Activated CD8-positive, alpha-beta memory T cell treated with anti-CD3 and anti-CD28 coated beads, Interleukin-2, amount 10 ng/mL, durations not matched to agents 7 days and 5 days (primary cell): ENCODE measurements around the gene PGBD5. TPM values are rescaled to one million over a fixed set of nuclear protein-coding genes. Genes with fewer than 3 reads are reported as not detected.

Source experiments
- ATAC-seq: fragments of 150-1000 bp; cut with Tn5 transposase; one replicate; pipeline ENCODE4 v1.10.0; 2021; ENCODE audit warnings: moderate library complexity
- CTCF ChIA-PET: fragments of 350-600 bp; sonication (Branson Sonifier 250); formaldehyde crosslinking; loops from one replicate; lab custom pipeline; 2021; ENCODE audit warnings: antibody characterized with exemption; lab: Charles Lee
- DNase-seq: peaks from one replicate; pipeline ENCODE4 v3.0.0-alpha.2; 2020
- H3K27ac Mint-ChIP-seq: one replicate; pipeline ENCODE4 v1.8.0; 2021; ENCODE audit warnings: mild to moderate bottlenecking, mixed read lengths
- H3K27me3 Mint-ChIP-seq: one replicate; pipeline ENCODE4 v1.8.0; 2021; ENCODE audit warnings: mixed read lengths
- H3K36me3 Mint-ChIP-seq: one replicate; pipeline ENCODE4 v1.8.0; 2021; ENCODE audit warnings: mild to moderate bottlenecking, mixed read lengths
- H3K4me1 Mint-ChIP-seq: one replicate; pipeline ENCODE4 v1.8.0; 2021; ENCODE audit warnings: mixed read lengths
- H3K4me3 Mint-ChIP-seq: one replicate; pipeline ENCODE4 v1.8.0; 2021; ENCODE audit warnings: mild to moderate bottlenecking, moderate library complexity, mixed read lengths
- H3K9me3 Mint-ChIP-seq: one replicate; pipeline ENCODE4 v1.8.0; 2022; ENCODE audit warnings: low read depth, mixed read lengths
- total RNA-seq, 2 experiments: library from RNA; stranded (reverse); gene quantifications; one replicate each; pipeline ENCODE4 v1.2.3, GENCODE V29; 2021

PGBD5 gene
- total RNA-seq, 2 experiments from 2014 or later, result not detected

DNA sequence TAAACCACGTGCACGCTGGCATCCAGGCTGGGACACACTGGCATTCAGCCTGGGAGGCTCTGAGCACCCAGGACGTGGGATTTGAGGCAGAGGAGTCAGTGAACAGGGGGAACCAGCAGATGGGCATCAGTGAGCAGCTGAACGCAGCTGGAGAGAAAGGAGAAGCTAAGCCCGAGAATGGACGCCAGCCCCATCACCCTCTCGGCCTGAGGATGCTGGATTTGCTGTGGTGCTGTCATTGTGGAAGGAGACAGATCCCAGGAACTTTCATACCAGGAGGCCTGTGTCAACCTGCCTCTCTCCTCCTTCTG lies 132.8 kb downstream of the PGBD5 start:
- Mint-ChIP-seq H3K4me1 (peaks cover 2% of the 10 kb centered on the region), H3K27ac (no peak overlapping the region), H3K9me3 (no peaks in the 10 kb centered on the region), H3K36me3 (no peaks in the 10 kb centered on the region), H3K27me3 (peaks cover 39% of the 10 kb centered on the region), H3K4me3 (no peak overlapping the region)
- CTCF ChIA-PET, result no interaction called here
- no peak for ATAC-seq
- no peak for DNase-seq

DNA sequence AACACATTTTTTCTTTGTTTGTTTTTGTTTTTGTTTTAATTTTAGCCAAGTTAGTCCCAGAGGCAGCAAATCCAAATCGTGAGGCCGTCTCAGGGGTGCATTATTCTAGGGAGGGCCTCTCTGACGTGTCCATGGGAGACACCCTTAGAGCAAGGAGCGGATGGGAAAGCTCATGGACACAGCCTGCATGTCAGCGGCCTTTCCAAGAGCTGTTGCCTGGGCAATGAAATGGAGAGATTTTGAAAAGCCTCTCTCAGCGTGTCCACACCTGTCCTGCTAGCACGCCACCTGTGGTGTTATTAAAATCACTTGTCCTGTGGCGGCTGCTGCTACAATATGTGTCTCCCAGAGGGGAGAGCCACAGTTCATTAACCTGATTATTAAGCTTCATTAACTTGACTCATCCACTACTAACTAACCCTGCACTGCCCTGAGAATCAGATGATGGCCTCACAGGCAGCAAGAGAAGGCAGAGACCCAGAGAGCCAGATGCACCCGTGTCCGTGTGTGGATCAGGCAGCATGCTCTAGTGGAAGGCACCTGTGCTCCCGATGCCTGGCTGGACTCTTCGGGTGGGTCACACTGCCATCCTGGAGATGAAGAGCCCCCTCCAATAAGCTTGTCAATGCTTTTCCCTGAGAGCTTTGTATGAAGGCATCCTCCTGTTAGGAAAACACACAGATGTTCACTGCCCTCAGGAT lies 133.3 kb downstream of the PGBD5 start:
- Mint-ChIP-seq H3K36me3 (no peaks in the 10 kb centered on the region), H3K27me3 (peaks cover 39% of the 10 kb centered on the region), H3K9me3 (no peaks in the 10 kb centered on the region), H3K4me1 (peaks cover 2% of the 10 kb centered on the region), H3K4me3 (no peak overlapping the region), H3K27ac (no peak overlapping the region)
- DNase-seq (no peak), ATAC-seq (no peak)
- CTCF ChIA-PET, result no interaction called here

DNA sequence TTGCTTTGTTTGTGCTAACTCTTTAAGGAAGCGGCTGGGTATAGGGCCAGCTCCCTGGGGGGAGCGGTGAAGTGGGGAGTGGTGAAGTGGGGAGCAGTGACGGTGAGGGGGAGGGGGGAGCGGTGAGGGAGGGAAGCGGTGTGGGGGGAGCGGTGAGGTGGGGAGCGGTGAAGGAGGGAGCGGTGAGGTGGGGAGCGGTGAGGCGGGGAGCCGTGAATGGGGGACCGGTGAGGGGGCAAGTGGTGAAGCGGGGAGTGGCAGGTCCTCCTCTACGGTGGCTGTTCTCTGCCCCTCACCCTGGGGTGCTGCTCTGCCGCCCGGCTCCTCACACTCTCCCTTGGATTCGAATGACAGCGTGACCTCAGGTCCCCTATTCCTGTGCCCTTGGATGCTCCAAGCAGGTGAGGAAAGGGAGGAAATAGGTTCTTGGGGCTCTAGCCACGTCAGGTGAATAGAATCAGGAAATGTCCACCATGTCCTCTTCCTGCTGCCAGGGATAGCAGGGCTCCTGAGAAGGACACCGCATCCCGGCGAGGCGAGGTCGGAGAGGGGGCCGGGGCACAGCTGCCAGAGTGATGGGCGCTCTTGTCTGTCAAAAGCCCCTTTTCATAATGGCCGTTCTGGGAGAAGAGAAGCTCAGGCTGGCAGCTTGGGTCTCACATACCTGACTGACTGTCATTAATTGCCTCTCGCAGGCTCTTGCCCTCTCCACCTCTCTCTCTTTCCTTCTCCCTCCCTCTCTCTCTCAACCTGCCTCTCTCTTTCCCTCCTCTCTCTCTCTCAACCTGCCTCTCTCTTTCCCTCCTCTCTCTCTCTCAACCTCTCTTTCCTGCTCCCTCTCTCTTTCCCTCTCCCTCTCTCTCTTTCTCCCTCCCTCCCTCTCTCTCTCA lies 134.2 kb downstream of the PGBD5 start:
- H3K36me3 Mint-ChIP-seq, result no peaks in the 10 kb centered on the region
- ATAC-seq (no peak), DNase-seq (no peak)
- H3K9me3 Mint-ChIP-seq, result no peaks in the 10 kb centered on the region
- H3K27ac Mint-ChIP-seq, result no peak overlapping the region
- CTCF ChIA-PET, result interaction anchor here (0.9 kb wide), 1 partner anchor 9 kb away, joined by 3 read pairs; no protein-coding TSS in a partner anchor
- peaks cover 35% of the 10 kb centered on the region for H3K27me3 Mint-ChIP-seq
- H3K4me3 Mint-ChIP-seq, result no peak overlapping the region
- H3K4me1 Mint-ChIP-seq, result peaks cover 2% of the 10 kb centered on the region

DNA sequence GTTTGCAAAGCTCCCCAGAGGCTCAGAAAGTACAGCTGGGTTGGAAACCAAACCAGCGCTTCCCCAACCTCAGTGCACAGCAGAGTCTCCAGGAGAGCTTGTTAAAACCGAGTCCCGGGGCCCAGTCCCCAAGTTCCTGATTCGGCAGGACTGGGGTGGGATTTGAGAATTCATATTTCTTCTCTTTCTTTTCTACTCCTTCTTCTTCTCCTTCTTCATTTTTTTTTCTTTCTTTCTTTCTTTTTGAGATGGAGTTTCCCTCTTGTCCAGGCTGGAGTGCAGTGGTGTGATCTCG lies 136.8 kb downstream of the PGBD5 start:
- ATAC-seq, result no peak
- Mint-ChIP-seq H3K27me3 (peaks cover 24% of the 10 kb centered on the region), H3K4me3 (no peak overlapping the region), H3K36me3 (no peaks in the 10 kb centered on the region), H3K27ac (no peak overlapping the region), H3K4me1 (peaks cover 2% of the 10 kb centered on the region), H3K9me3 (no peaks in the 10 kb centered on the region)
- CTCF ChIA-PET, result no interaction called here
- DNase-seq, result no peak

DNA sequence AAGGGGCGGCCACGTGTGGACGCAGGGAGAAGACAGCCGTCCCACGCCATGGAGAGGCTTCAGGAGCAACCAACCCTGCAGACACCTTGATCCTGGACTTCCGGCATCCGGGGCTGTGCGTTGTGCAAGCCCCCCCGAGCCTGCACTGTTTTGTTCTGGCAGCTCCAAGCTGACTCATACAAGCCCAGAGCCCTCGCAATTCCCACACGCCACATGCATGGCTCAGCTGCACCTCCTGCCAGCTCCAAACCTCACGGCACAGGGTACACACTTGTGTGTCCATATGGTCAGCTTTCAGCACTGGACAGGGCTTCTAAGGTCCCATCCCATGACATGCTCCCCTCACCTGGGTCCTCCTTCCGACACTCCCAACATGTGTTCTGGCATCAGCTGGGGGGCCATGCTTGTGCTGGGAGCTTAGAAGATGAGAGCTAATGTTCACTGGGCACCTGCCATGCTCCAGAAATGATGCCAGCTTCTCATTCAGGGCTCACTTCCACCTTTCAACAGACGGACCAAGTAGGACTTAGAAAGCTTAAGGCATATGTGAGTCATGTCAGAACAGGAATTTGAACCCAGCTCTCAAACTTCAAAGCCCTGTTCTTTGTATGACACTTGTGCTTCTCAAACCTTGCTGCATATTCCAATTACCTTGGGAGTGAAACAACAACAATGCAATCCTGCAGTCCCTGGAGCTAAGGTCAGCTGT lies 137.3 kb downstream of the PGBD5 start:
- CTCF ChIA-PET, result no interaction called here
- ATAC-seq, result no peak
- no peak for DNase-seq
- no peaks in the 10 kb centered on the region for H3K9me3 Mint-ChIP-seq
- no peak overlapping the region for H3K27ac Mint-ChIP-seq
- no peak overlapping the region for H3K4me3 Mint-ChIP-seq
- no peaks in the 10 kb centered on the region for H3K36me3 Mint-ChIP-seq
- H3K27me3 Mint-ChIP-seq, result peaks cover 24% of the 10 kb centered on the region
- H3K4me1 Mint-ChIP-seq, result peaks cover 2% of the 10 kb centered on the region

DNA sequence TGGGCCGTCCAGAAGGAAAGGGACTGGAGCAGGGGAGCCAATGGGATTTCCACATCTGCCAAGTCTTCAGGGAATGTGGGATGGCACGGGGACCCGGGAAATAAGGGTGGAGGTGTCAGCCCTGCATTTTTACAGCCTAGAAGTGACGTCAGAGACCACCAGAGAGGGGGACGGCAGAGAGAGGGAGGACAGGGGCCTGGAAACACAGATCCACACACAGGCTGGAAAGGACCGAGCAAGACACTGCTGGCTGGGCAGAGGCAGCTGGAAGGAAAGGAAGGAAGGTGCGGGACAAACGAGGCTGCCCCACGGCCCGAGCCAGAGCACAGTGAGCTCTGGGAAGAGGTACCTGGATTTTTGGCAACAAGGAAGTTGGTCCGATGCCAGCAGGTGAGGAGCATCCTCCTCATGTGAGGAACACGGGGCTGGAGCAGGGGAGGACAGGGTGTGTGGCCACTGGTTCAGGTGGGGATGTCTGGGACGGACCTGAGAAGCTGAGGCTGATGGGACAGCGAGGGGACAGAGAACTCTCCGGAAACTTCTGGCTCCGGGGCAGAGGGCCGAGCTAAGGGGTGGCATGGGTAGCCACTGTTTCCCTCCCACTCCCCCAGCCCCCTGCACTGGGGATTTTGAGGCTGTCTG lies 138.3 kb downstream of the PGBD5 start:
- CTCF ChIA-PET, result no interaction called here
- Mint-ChIP-seq H3K27me3 (peaks cover 18% of the 10 kb centered on the region), H3K9me3 (no peaks in the 10 kb centered on the region), H3K4me1 (peaks cover 2% of the 10 kb centered on the region), H3K4me3 (no peak overlapping the region), H3K36me3 (no peaks in the 10 kb centered on the region), H3K27ac (no peak overlapping the region)
- DNase-seq (no peak), ATAC-seq (no peak)

DNA sequence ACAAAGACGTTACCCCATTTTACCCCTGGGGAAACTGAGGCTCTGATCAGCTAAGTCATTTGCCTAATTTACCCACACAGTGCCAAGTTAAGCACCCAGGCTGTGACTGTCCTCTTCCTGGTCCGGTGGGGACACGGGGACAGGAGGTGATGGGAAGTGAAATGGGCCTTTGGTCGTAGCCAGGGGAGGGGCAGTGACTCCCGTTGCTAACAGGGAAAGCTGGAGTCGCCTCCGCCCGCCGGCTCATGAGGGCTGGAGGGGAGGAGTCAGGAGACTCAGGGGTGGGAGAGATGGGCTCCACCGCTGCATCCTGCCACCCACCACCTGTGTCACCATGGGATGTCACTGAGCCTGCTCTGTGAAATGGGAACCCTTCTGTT lies 139.3 kb downstream of the PGBD5 start:
- Mint-ChIP-seq H3K9me3 (no peaks in the 10 kb centered on the region), H3K27ac (no peak overlapping the region), H3K4me3 (no peak overlapping the region), H3K27me3 (peaks cover 10% of the 10 kb centered on the region), H3K36me3 (no peaks in the 10 kb centered on the region), H3K4me1 (peaks cover 7% of the 10 kb centered on the region)
- CTCF ChIA-PET, result no interaction called here
- no peak for DNase-seq
- no peak for ATAC-seq

DNA sequence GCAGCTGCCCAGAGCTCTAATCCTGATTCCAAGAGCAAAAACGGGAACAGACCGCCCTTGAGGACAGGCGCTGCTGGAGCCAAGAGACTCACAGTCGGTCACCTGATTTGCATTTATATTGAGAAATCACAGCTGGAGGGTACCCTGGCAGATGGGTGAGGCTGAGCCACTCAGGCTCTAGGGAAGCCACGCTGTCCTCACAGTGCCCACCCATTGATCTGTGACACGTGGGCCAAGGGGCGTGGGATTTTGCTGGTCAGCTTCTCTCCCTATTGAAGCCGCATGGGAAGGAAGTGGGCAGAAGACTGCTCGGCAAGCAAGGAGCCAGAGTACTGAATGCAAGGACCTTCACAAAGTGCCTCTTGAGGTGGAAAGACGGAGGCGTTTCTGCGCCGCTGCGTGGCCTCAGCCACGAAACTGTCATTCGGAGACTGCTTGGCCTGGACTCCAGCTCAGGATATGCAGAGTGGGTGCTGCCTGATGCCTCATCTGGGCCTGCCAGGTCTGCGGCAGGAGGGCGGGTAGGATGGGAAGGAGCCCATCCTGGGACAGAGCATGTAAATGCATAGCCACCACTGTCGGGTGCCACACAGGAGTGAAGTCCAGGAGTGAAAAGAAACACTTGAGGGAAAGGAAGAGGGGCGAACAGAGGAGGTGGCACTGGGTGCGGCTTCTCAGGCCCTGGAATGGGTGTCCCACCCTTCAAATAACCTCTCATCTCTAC lies 139.8 kb downstream of the PGBD5 start:
- ATAC-seq, result no peak
- DNase-seq, result no peak
- no peak overlapping the region for H3K4me3 Mint-ChIP-seq
- H3K27me3 Mint-ChIP-seq, result peaks cover 6% of the 10 kb centered on the region
- H3K9me3 Mint-ChIP-seq, result no peaks in the 10 kb centered on the region
- peaks cover 7% of the 10 kb centered on the region for H3K4me1 Mint-ChIP-seq
- CTCF ChIA-PET, result no interaction called here
- no peak overlapping the region for H3K27ac Mint-ChIP-seq
- no peaks in the 10 kb centered on the region for H3K36me3 Mint-ChIP-seq

DNA sequence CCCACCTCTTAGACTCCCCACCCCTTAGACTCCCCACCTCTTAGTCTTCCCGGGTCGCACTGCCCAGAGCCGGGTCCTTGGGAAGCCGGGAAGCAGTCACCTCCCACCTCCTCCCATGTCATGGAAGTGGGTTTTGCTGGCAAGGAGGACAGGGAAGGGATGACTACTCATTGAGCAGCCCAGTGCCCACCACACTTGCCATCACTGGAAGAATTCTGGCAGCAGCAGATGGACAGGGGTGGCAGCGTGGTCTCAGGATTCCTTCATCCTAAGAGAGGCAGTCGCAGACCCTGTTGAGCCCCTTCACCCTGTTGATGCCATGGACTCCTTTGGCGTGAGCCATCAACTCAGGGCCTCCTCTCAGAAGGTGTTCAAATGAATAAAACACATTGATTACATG lies 140.8 kb downstream of the PGBD5 start:
- CTCF ChIA-PET, result no interaction called here
- H3K27me3 Mint-ChIP-seq, result no peaks in the 10 kb centered on the region
- H3K4me1 Mint-ChIP-seq, result peaks cover 7% of the 10 kb centered on the region
- ATAC-seq (no peak), DNase-seq (no peak)
- H3K4me3 Mint-ChIP-seq, result no peak overlapping the region
- no peaks in the 10 kb centered on the region for H3K9me3 Mint-ChIP-seq
- no peaks in the 10 kb centered on the region for H3K36me3 Mint-ChIP-seq
- H3K27ac Mint-ChIP-seq, result no peak overlapping the region

DNA sequence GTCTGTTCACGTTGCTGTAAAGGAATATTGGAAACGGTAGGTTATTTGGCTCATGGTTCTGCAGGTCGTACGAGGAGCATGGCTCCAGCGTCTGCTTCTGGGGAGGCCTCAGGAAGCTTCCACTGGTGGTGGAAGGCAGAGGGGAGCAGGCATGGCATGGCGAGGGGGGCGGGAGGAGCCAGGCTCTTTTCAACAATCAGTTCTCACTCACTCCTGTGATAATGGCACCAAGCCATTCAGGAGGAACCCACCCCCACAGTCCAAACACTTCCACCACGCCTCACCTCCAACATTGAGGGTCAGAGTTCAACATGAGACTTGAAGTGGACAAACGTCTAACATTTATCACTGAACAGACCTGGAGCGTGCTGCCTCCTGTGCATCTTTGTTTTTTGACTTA lies 141.2 kb downstream of the PGBD5 start:
- no peaks in the 10 kb centered on the region for H3K9me3 Mint-ChIP-seq
- no peak overlapping the region for H3K4me3 Mint-ChIP-seq
- DNase-seq (no peak), ATAC-seq (no peak)
- H3K36me3 Mint-ChIP-seq, result no peaks in the 10 kb centered on the region
- CTCF ChIA-PET, result no interaction called here
- H3K27ac Mint-ChIP-seq, result no peak overlapping the region
- H3K27me3 Mint-ChIP-seq, result no peaks in the 10 kb centered on the region
- peaks cover 7% of the 10 kb centered on the region for H3K4me1 Mint-ChIP-seq

DNA sequence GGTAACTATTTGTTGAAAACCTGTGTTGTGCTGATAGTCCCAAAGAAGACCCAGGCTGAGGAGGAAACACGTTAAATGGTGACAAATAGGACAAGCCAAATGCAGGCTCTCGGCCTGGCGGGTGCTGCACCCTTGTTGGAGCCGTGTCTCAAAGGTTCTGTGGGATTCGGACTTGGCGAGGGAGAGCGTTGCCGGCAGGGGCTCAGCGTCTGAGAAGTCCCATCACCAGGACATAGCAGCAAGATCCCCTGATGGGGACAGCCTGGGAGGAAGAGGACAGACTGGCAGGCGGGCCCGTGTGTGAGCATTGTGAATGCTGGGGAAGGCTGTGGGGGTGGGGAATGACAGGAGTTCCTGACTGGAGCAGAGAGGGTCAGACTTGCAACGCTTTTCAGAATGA lies 142.5 kb downstream of the PGBD5 start:
- no peaks in the 10 kb centered on the region for H3K36me3 Mint-ChIP-seq
- no peak overlapping the region for H3K4me3 Mint-ChIP-seq
- H3K27ac Mint-ChIP-seq, result no peak overlapping the region
- CTCF ChIA-PET, result no interaction called here
- peaks cover 7% of the 10 kb centered on the region for H3K4me1 Mint-ChIP-seq
- H3K9me3 Mint-ChIP-seq, result no peaks in the 10 kb centered on the region
- H3K27me3 Mint-ChIP-seq, result no peaks in the 10 kb centered on the region
- ATAC-seq (no peak), DNase-seq (no peak)

DNA sequence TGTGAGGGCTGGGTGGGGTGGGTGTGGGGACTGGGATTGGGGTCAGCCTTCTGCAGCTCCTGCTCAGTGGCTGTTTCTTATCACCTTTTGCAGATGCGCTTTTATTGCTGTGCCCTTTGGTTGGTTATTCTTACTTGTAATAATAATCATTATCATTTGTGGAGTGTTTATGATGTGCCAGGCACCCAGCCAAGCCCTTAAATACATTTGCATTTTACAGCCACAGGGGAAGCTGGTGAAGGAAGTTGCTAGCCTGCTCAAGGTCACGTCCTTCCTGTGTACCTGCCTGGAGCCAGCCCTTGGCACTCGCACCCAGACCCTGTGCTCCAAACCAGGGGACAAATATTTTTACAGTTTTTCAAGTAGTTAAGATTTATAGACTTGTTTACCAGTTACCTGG lies 144.0 kb downstream of the PGBD5 start:
- no peaks in the 10 kb centered on the region for H3K36me3 Mint-ChIP-seq
- DNase-seq, result no peak
- no peaks in the 10 kb centered on the region for H3K27me3 Mint-ChIP-seq
- no peak overlapping the region for H3K27ac Mint-ChIP-seq
- no peaks in the 10 kb centered on the region for H3K9me3 Mint-ChIP-seq
- no peak for ATAC-seq
- peaks cover 12% of the 10 kb centered on the region for H3K4me1 Mint-ChIP-seq
- CTCF ChIA-PET, result no interaction called here
- H3K4me3 Mint-ChIP-seq, result no peak overlapping the region

DNA sequence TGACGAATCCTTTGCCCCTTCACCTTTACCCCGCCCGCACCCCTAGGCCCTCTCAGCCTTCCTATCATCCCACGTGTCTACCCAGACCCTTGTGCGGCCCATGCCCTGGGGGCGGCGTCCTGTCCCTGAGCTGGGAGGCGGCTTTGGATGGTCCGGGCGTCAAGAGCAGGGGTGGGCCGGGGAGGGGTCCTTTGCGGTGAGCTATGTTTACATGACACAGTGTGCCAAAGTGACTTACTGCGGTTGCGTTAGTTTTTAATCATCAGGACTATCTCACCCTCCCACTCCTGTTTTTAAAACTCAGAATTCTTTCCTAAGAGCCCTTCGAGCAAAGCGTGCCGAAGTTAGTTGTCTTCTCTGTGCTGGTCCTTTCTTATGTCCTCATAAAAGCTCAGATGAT lies 144.6 kb downstream of the PGBD5 start:
- no peaks in the 10 kb centered on the region for H3K9me3 Mint-ChIP-seq
- H3K36me3 Mint-ChIP-seq, result peaks cover under 1% of the 10 kb centered on the region
- no peak overlapping the region for H3K4me3 Mint-ChIP-seq
- H3K27ac Mint-ChIP-seq, result peak overlapping the region; percentile 45
- CTCF ChIA-PET, result no interaction called here
- ATAC-seq (no peak), DNase-seq (no peak)
- H3K4me1 Mint-ChIP-seq, result peaks cover 14% of the 10 kb centered on the region
- no peaks in the 10 kb centered on the region for H3K27me3 Mint-ChIP-seq
